ENCODE data around the gene ADH1B.

Gene ADH1B

GRCh38 chr4:99275050-99275449 lies 46.2 kb downstream of the ADH1B start:
- no peak overlapping the region for H3K27ac ChIP-seq
- no peak for TF ChIP-seq ZFX (IDR thresholded peaks at IDR 0.05)
- no peak for TF ChIP-seq CTCF (conservative IDR thresholded peaks at IDR 0.05)

- TF ChIP-seq ZFX (IDR thresholded peaks at IDR 0.05) (no peak), CTCF (conservative IDR thresholded peaks at IDR 0.05) (no peak)
- H3K27ac ChIP-seq = no peak overlapping the region
These were observed 47.5 kb downstream of the ADH1B start for GRCh38 chr4:99273704-99274103.

- no peak overlapping the region for H3K27ac ChIP-seq
- TF ChIP-seq CTCF (conservative IDR thresholded peaks at IDR 0.05) (no peak), ZFX (IDR thresholded peaks at IDR 0.05) (no peak)
These were observed 56.3 kb downstream of the ADH1B start for GRCh38 chr4:99264927-99265326.

All from C4-2B (cell line).